Measurements from ENCODE around the gene AK2. TPM values are rescaled to one million over a fixed set of nuclear protein-coding genes. Genes with fewer than 3 reads are reported as not detected.
A peak's percentile ranks its signal among the peaks of the same experiment; 100 is the strongest.
"Not testable (repeated sequence)": the region's sequence is repeated elsewhere in the genome, so short reads cannot be mapped to it uniquely, and the experiment has no call there.

Gene AK2
- total RNA-seq, 1 donor from 2014 or later = 173 TPM

DNA sequence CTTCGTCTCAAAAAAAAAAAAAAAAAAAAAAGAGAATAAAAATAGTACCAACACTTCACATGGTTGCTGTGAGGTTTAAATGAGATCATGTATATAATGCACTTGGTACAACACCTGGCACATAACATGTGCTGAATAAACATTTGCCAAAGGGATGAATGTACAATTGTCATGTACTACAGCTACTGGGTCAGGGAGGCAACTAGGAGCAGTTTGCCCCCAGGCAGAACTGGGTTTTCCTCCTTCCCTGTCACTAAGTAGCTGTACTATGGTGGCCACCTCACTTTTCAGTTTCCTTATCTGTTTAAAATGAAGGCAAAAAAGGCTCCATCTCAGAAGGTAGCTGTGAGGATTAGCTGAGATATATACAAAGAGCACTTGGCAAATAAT lies 11.5 kb downstream of the AK2 start:
- TF ChIP-seq, protein P1, sequence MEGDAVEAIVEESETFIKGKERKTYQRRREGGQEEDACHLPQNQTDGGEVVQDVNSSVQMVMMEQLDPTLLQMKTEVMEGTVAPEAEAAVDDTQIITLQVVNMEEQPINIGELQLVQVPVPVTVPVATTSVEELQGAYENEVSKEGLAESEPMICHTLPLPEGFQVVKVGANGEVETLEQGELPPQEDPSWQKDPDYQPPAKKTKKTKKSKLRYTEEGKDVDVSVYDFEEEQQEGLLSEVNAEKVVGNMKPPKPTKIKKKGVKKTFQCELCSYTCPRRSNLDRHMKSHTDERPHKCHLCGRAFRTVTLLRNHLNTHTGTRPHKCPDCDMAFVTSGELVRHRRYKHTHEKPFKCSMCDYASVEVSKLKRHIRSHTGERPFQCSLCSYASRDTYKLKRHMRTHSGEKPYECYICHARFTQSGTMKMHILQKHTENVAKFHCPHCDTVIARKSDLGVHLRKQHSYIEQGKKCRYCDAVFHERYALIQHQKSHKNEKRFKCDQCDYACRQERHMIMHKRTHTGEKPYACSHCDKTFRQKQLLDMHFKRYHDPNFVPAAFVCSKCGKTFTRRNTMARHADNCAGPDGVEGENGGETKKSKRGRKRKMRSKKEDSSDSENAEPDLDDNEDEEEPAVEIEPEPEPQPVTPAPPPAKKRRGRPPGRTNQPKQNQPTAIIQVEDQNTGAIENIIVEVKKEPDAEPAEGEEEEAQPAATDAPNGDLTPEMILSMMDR (IDR thresholded peaks at IDR 0.05; ENCODE audit: insufficient read depth, low read length, severe bottlenecking) = no peak
- Histone ChIP-seq H3K36me3 (ENCODE audit: control insufficient read depth, insufficient read depth, low read length) (peaks cover 21% of the 10 kb centered on the region), H3K27me3 (ENCODE audit: control insufficient read depth, insufficient read depth, low read length) (no peaks in the 10 kb centered on the region), H3K4me3 (ENCODE audit: low read depth, low read length) (no peak overlapping the region)
- FAIRE-seq (no peak), DNase-seq (ENCODE audit: low read depth) (no peak)

- peaks cover 18% of the 10 kb centered on the region for H3K36me3 ChIP-seq (ENCODE audit: control insufficient read depth, insufficient read depth, low read length)
- not testable (repeated sequence) for FAIRE-seq; DNase-seq (ENCODE audit: low read depth); H3K4me3 ChIP-seq (ENCODE audit: low read depth, low read length); H3K27me3 ChIP-seq (ENCODE audit: control insufficient read depth, insufficient read depth, low read length)
Observed at GRCh38 chr1:33024430-33025179, 12.1 kb downstream of the AK2 start.

GRCh38 chr1:33022650-33023200 lies 14.0 kb downstream of the AK2 start:
- TF ChIP-seq, protein P1 (IDR thresholded peaks at IDR 0.05; ENCODE audit: insufficient read depth, low read length, severe bottlenecking) = no peak
- DNase-seq (ENCODE audit: low read depth) (no peak), FAIRE-seq (no peak)
- Histone ChIP-seq H3K36me3 (ENCODE audit: control insufficient read depth, insufficient read depth, low read length) (peaks cover 19% of the 10 kb centered on the region), H3K4me3 (ENCODE audit: low read depth, low read length) (no peak overlapping the region), H3K27me3 (ENCODE audit: control insufficient read depth, insufficient read depth, low read length) (no peaks in the 10 kb centered on the region)

GRCh38 chr1:33021567-33022431 lies 14.9 kb downstream of the AK2 start:
- FAIRE-seq (peak; percentile 70), DNase-seq (ENCODE audit: low read depth) (no peak)
- Histone ChIP-seq H3K36me3 (ENCODE audit: control insufficient read depth, insufficient read depth, low read length) (peaks cover 21% of the 10 kb centered on the region), H3K27me3 (ENCODE audit: control insufficient read depth, insufficient read depth, low read length) (no peaks in the 10 kb centered on the region), H3K4me3 (ENCODE audit: low read depth, low read length) (no peak overlapping the region)
- TF ChIP-seq, protein P1 (IDR thresholded peaks at IDR 0.05; ENCODE audit: insufficient read depth, low read length, severe bottlenecking) = no peak

DNA sequence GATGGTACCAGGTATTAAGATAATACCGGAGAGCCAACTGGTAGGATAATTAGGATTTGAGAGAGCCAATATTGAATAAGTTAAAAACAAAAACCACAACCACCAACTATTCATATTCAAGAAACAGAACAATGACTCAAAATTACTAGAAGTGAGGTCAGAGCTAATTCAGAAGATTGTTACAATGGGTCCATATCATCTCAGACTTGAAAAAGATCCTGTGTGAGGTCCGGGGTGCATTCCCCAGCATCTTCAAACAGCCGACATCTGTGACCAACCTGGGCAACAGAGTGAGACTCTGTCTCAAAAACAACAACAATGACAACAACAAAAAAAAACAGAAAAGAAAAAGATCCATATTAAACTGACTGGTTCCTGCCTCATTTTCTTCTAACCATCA lies 18.6 kb downstream of the AK2 start:
- FAIRE-seq = no peak
- TF ChIP-seq, protein P1 (IDR thresholded peaks at IDR 0.05; ENCODE audit: insufficient read depth, low read length, severe bottlenecking) = no peak
- peaks cover 31% of the 10 kb centered on the region for H3K36me3 ChIP-seq (ENCODE audit: control insufficient read depth, insufficient read depth, low read length)
- DNase-seq (ENCODE audit: low read depth) = no peak
- no peaks in the 10 kb centered on the region for H3K27me3 ChIP-seq (ENCODE audit: control insufficient read depth, insufficient read depth, low read length)
- H3K4me3 ChIP-seq (ENCODE audit: low read depth, low read length) = no peak overlapping the region

- H3K4me3 ChIP-seq (ENCODE audit: low read depth, low read length) = no peak overlapping the region
- FAIRE-seq (no peak), DNase-seq (ENCODE audit: low read depth) (no peak)
- TF ChIP-seq, protein P1 (IDR thresholded peaks at IDR 0.05; ENCODE audit: insufficient read depth, low read length, severe bottlenecking) = no peak
- peaks cover 32% of the 10 kb centered on the region for H3K36me3 ChIP-seq (ENCODE audit: control insufficient read depth, insufficient read depth, low read length)
- no peaks in the 10 kb centered on the region for H3K27me3 ChIP-seq (ENCODE audit: control insufficient read depth, insufficient read depth, low read length)
Observed at GRCh38 chr1:33017175-33017574, 19.5 kb downstream of the AK2 start.
